Left ventricle myocardium inferior (tissue), 1 donor: ENCODE results near the gene NAV2. TPM values are rescaled to one million over a fixed set of nuclear protein-coding genes. Genes with fewer than 3 reads are reported as not detected.

Experiments used
- DNase-seq: peaks from one replicate; pipeline ENCODE4 v3.0.0-alpha.2; 2020
- H3K27ac ChIP-seq: fragments of 200-600 bp; replicated peaks from 2 replicates; pipeline ENCODE4 v1.8.0; 2021
- H3K27me3 ChIP-seq: fragments of 200-600 bp; 2 replicates; pipeline ENCODE4 v1.8.0; 2021; ENCODE audit warnings: low read depth
- H3K36me3 ChIP-seq: fragments of 200-600 bp; 2 replicates; pipeline ENCODE4 v1.8.0; 2021
- H3K4me1 ChIP-seq: fragments of 200-600 bp; 2 replicates; pipeline ENCODE4 v1.8.0; 2021
- H3K4me3 ChIP-seq: fragments of 200-600 bp; 2 replicates; pipeline ENCODE4 v1.8.0; 2021; ENCODE audit warnings: mild to moderate bottlenecking, moderate library complexity
- H3K9me3 ChIP-seq: fragments of 200-600 bp; replicated peaks from 2 replicates; pipeline ENCODE4 v1.8.0; 2021
- CTCF ChIP-seq: fragments of 200-600 bp; IDR thresholded peaks from 2 replicates; pipeline ENCODE4 v1.8.0; 2021; ENCODE audit warnings: antibody characterized with exemption, mild to moderate bottlenecking, borderline replicate concordance
- intact Hi-C: fragments of 100-400 bp; cut with micrococcal nuclease; formaldehyde crosslinking; loops from one replicate; pipeline ENCODE4 v1.11.0; 2022
- total RNA-seq: library from RNA; stranded (reverse); fragmentation: NEBNext Ultra II Directional; extraction: Animal tissue kit (Norgen Biotek cat#: 25700); gene quantifications from one replicate; pipeline ENCODE4 v1.2.1, GENCODE V29; 2021
- donor health status: DM: no; HTN: yes; CAD: no; lungs with severe emphysema.

NAV2 gene
- total RNA-seq, 1 donor from 2014 or later = 14.3 TPM

DNA sequence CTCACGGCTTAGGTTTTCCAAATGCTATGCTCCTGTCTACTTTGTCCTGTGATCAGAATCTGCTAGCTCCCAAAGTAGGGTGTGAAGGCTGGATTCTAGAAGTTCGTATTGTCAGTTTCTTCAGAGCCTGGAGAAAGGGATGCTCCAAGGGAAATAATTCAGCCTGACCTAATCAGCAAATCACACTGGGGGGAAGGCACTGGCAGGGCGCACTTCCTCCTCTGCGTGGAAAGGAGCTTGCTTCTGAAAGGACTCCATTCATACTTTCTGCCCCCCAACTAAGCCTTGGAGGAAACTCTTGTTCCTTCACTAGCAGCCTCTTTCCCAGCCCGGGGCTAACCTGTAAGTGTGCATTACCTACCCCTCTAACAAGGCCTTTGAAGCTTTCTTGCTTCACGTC lies 165.9 kb downstream of the NAV2 start:
- H3K4me3 ChIP-seq = no peak overlapping the region
- no peak for DNase-seq
- peaks cover 14% of the 10 kb centered on the region for H3K36me3 ChIP-seq
- no peaks in the 10 kb centered on the region for H3K9me3 ChIP-seq
- H3K27ac ChIP-seq = no peak overlapping the region
- no peak for TF ChIP-seq CTCF
- H3K4me1 ChIP-seq = peaks cover 43% of the 10 kb centered on the region
- H3K27me3 ChIP-seq = no peaks in the 10 kb centered on the region
- intact Hi-C loops = no loop called here

GRCh38 chr11:19879307-19880087 lies 166.9 kb downstream of the NAV2 start:
- no peak overlapping the region for H3K4me3 ChIP-seq
- no peak for TF ChIP-seq CTCF
- intact Hi-C loops = no loop called here
- no peaks in the 10 kb centered on the region for H3K9me3 ChIP-seq
- H3K36me3 ChIP-seq = peaks cover 20% of the 10 kb centered on the region
- peak; percentile 39 for DNase-seq
- no peak overlapping the region for H3K27ac ChIP-seq
- peaks cover 35% of the 10 kb centered on the region for H3K4me1 ChIP-seq
- H3K27me3 ChIP-seq = no peaks in the 10 kb centered on the region

GRCh38 chr11:19880088-19880345 lies 167.4 kb downstream of the NAV2 start:
- no peak overlapping the region for H3K4me3 ChIP-seq
- no peak for DNase-seq
- no peak overlapping the region for H3K27ac ChIP-seq
- H3K4me1 ChIP-seq = peaks cover 35% of the 10 kb centered on the region
- intact Hi-C loops = no loop called here
- H3K9me3 ChIP-seq = no peaks in the 10 kb centered on the region
- peaks cover 24% of the 10 kb centered on the region for H3K36me3 ChIP-seq
- no peaks in the 10 kb centered on the region for H3K27me3 ChIP-seq
- no peak for TF ChIP-seq CTCF

DNA sequence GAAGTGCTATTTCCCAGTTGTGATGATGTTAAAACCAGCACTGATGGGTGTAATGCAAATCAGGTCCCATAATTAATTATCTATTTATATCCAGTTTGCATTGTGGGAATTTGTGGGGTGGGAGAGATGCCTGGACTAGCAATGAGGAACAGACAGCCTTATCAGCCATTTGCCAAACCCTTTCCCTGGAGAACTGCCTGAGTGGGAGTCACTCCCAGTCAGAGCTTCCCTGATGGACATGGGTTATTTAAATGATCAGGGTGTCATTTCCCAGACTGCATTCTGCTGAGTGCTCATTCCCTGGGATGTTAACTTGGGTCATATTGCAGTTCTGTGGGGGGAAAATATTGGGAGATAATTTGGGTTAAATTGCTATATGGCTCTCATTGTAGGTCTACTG lies 168.5 kb downstream of the NAV2 start:
- peaks cover 35% of the 10 kb centered on the region for H3K4me1 ChIP-seq
- peaks cover 28% of the 10 kb centered on the region for H3K36me3 ChIP-seq
- no peaks in the 10 kb centered on the region for H3K9me3 ChIP-seq
- H3K27ac ChIP-seq = no peak overlapping the region
- no peaks in the 10 kb centered on the region for H3K27me3 ChIP-seq
- no peak overlapping the region for H3K4me3 ChIP-seq
- no peak for TF ChIP-seq CTCF
- intact Hi-C loops = no loop called here
- no peak for DNase-seq

- Histone ChIP-seq H3K4me1 (peaks cover 35% of the 10 kb centered on the region), H3K27me3 (no peaks in the 10 kb centered on the region), H3K9me3 (no peaks in the 10 kb centered on the region), H3K36me3 (peaks cover 29% of the 10 kb centered on the region), H3K27ac (no peak overlapping the region), H3K4me3 (no peak overlapping the region)
- TF ChIP-seq CTCF = no peak
- intact Hi-C loops = no loop called here
- DNase-seq = no peak
Measured at GRCh38 chr11:19882356-19882755, 169.7 kb downstream of the NAV2 start.
